Measurements from ENCODE around the gene CASP9. TPM values are rescaled to one million over a fixed set of nuclear protein-coding genes. Genes with fewer than 3 reads are reported as not detected.
"Not testable (repeated sequence)": the region's sequence is repeated elsewhere in the genome, so short reads cannot be mapped to it uniquely, and the experiment has no call there.

CASP9 gene
- total RNA-seq, 1 experiment from 2014 or later: 8.0 TPM

- no peak for DNase-seq
- H3K4me2 ChIP-seq (ENCODE audit: low read length): no peak overlapping the region
- no peaks in the 10 kb centered on the region for H3K79me2 ChIP-seq (ENCODE audit: low read length)
- H2AFZ ChIP-seq (ENCODE audit: low read length): no peak overlapping the region
- no peaks in the 10 kb centered on the region for H3K9me3 ChIP-seq (ENCODE audit: low read length)
- ChIA-PET POLR2A (ENCODE audit: unreplicated experiment) (no interaction called here), CTCF (no interaction called here)
- H3K9me2 ChIP-seq (replicated peaks; ENCODE audit: low read length): no peaks in the 10 kb centered on the region
- H4K20me1 ChIP-seq (ENCODE audit: low read length): no peaks in the 10 kb centered on the region
- TF ChIP-seq, protein P1, sequence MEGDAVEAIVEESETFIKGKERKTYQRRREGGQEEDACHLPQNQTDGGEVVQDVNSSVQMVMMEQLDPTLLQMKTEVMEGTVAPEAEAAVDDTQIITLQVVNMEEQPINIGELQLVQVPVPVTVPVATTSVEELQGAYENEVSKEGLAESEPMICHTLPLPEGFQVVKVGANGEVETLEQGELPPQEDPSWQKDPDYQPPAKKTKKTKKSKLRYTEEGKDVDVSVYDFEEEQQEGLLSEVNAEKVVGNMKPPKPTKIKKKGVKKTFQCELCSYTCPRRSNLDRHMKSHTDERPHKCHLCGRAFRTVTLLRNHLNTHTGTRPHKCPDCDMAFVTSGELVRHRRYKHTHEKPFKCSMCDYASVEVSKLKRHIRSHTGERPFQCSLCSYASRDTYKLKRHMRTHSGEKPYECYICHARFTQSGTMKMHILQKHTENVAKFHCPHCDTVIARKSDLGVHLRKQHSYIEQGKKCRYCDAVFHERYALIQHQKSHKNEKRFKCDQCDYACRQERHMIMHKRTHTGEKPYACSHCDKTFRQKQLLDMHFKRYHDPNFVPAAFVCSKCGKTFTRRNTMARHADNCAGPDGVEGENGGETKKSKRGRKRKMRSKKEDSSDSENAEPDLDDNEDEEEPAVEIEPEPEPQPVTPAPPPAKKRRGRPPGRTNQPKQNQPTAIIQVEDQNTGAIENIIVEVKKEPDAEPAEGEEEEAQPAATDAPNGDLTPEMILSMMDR (conservative IDR thresholded peaks at IDR 0.05; ENCODE audit: low read depth, low read length): no peak
- TF ChIP-seq EZH2 (IDR thresholded peaks at IDR 0.05; ENCODE audit: low read length, unreplicated experiment): no peak
- TF ChIP-seq EZH2phosphoT487 (IDR thresholded peaks at IDR 0.05; ENCODE audit: borderline replicate concordance, low read length): no peak
- H3K4me1 ChIP-seq (ENCODE audit: insufficient read depth, low read length): no peaks in the 10 kb centered on the region
- no peak overlapping the region for H3K27ac ChIP-seq (ENCODE audit: low read length)
- H3K4me3 ChIP-seq (ENCODE audit: low read length): no peak overlapping the region
- ATAC-seq: no peak
- no peaks in the 10 kb centered on the region for H3K27me3 ChIP-seq (ENCODE audit: low read length)
- H3K9ac ChIP-seq (ENCODE audit: low read length): no peak overlapping the region
- no peaks in the 10 kb centered on the region for H3F3A ChIP-seq (ENCODE audit: low read length, unreplicated experiment)
- intact Hi-C loops (cut with micrococcal nuclease): no loop called here
- no TSS peak for BruUV-seq (replicated peaks)
- no peaks in the 10 kb centered on the region for H3K36me3 ChIP-seq (ENCODE audit: low read depth, low read length)
Observed at GRCh38 chr1:15489052-15489736, 34.8 kb downstream of the CASP9 start.

GRCh38 chr1:15488371-15488770, 35.6 kb downstream of the CASP9 start:
- Histone ChIP-seq H3K9me2 (replicated peaks; ENCODE audit: low read length) (no peaks in the 10 kb centered on the region), H3K27me3 (ENCODE audit: low read length) (no peaks in the 10 kb centered on the region), H4K20me1 (ENCODE audit: low read length) (no peaks in the 10 kb centered on the region), H3K9ac (ENCODE audit: low read length) (no peak overlapping the region), H3K79me2 (ENCODE audit: low read length) (no peaks in the 10 kb centered on the region), H3K36me3 (ENCODE audit: low read depth, low read length) (no peaks in the 10 kb centered on the region), H3K4me2 (ENCODE audit: low read length) (no peak overlapping the region), H3K27ac (ENCODE audit: low read length) (no peak overlapping the region), H3K4me1 (ENCODE audit: insufficient read depth, low read length) (no peaks in the 10 kb centered on the region), H2AFZ (ENCODE audit: low read length) (no peak overlapping the region), H3K4me3 (ENCODE audit: low read length) (no peak overlapping the region), H3F3A (ENCODE audit: low read length, unreplicated experiment) (no peaks in the 10 kb centered on the region), H3K9me3 (ENCODE audit: low read length) (no peaks in the 10 kb centered on the region)
- BruUV-seq (replicated peaks): no TSS peak
- ChIA-PET POLR2A (ENCODE audit: unreplicated experiment) (no interaction called here), CTCF (no interaction called here)
- DNase-seq (no peak), ATAC-seq (no peak)
- no peak for TF ChIP-seq EZH2 (IDR thresholded peaks at IDR 0.05; ENCODE audit: low read length, unreplicated experiment)
- no peak for TF ChIP-seq EZH2phosphoT487 (IDR thresholded peaks at IDR 0.05; ENCODE audit: borderline replicate concordance, low read length)
- TF ChIP-seq, protein P1 (conservative IDR thresholded peaks at IDR 0.05; ENCODE audit: low read depth, low read length): no peak
- intact Hi-C loops (cut with micrococcal nuclease): no loop called here

GRCh38 chr1:15486844-15487610, 37.0 kb downstream of the CASP9 start:
- CTCF ChIA-PET; H3K36me3 ChIP-seq (ENCODE audit: low read depth, low read length); H3K79me2 ChIP-seq (ENCODE audit: low read length); H3K27ac ChIP-seq (ENCODE audit: low read length); H3F3A ChIP-seq (ENCODE audit: low read length, unreplicated experiment); ATAC-seq; intact Hi-C loops (cut with micrococcal nuclease); DNase-seq; H4K20me1 ChIP-seq (ENCODE audit: low read length); POLR2A ChIA-PET (ENCODE audit: unreplicated experiment); H3K4me2 ChIP-seq (ENCODE audit: low read length); BruUV-seq (replicated peaks); H3K27me3 ChIP-seq (ENCODE audit: low read length); H2AFZ ChIP-seq (ENCODE audit: low read length); H3K9ac ChIP-seq (ENCODE audit: low read length); H3K9me2 ChIP-seq (replicated peaks; ENCODE audit: low read length); H3K4me1 ChIP-seq (ENCODE audit: insufficient read depth, low read length); H3K9me3 ChIP-seq (ENCODE audit: low read length); H3K4me3 ChIP-seq (ENCODE audit: low read length): not testable (repeated sequence)
